Activated B cell treated with CpG ODN at 0.5 μM for 24 hours (primary cell): ENCODE results near the gene PHEX. TPM values are rescaled to one million over a fixed set of nuclear protein-coding genes. Genes with fewer than 3 reads are reported as not detected.

Source experiments
- ATAC-seq: fragments of 200-7000 bp; cut with Tn5 transposase; one replicate; pipeline ENCODE4 v1.10.0; 2021; ENCODE audit warnings: low read depth, mild to moderate bottlenecking, moderate library complexity
- CTCF ChIA-PET: fragments of 350-600 bp; sonication (Branson Sonifier 250); formaldehyde crosslinking; loops from one replicate; lab custom pipeline; 2021; ENCODE audit warnings: antibody characterized with exemption; lab: Charles Lee
- POLR2A ChIA-PET: fragments of 350-600 bp; sonication (Branson Sonifier 250); formaldehyde crosslinking; loops from one replicate; lab custom pipeline; 2021; ENCODE audit warnings: antibody characterized with exemption; lab: Charles Lee
- DNase-seq: peaks from one replicate; pipeline ENCODE4 v3.0.0; 2022
- H3K27ac Mint-ChIP-seq: one replicate; pipeline ENCODE4 v1.8.0; 2020; ENCODE audit warnings: mixed read lengths
- H3K27me3 Mint-ChIP-seq: one replicate; pipeline ENCODE4 v1.8.0; 2021; ENCODE audit warnings: mixed read lengths
- H3K36me3 Mint-ChIP-seq: one replicate; pipeline ENCODE4 v1.8.0; 2021; ENCODE audit warnings: low read depth, mixed read lengths
- H3K4me1 Mint-ChIP-seq: one replicate; pipeline ENCODE4 v1.8.0; 2021; ENCODE audit warnings: mixed read lengths
- H3K4me3 Mint-ChIP-seq: one replicate; pipeline ENCODE4 v1.8.0; 2020; ENCODE audit warnings: mild to moderate bottlenecking, mixed read lengths
- H3K9me3 Mint-ChIP-seq: one replicate; pipeline ENCODE4 v1.8.0; 2020; ENCODE audit warnings: mixed read lengths
- CTCF ChIP-seq: fragments of 200-600 bp; IDR thresholded peaks from one replicate; pipeline ENCODE4 v1.8.0; 2022; ENCODE audit warnings: antibody characterized with exemption, mild to moderate bottlenecking
- intact Hi-C: fragments of 100-400 bp; cut with micrococcal nuclease; formaldehyde crosslinking; loops from one replicate; pipeline ENCODE4 v1.15.1; 2024
- total RNA-seq: library from RNA; stranded (reverse); gene quantifications from 2 replicates; pipeline ENCODE4 v1.2.3, GENCODE V29; 2022

The PHEX gene
- total RNA-seq, 1 donor from 2014 or later, result 0.27 TPM

- CTCF ChIA-PET, result no interaction called here
These were observed 65.0 kb downstream of the PHEX start for GRCh38 chrX:22097012-22097694.

GRCh38 chrX:22105231-22105630 lies 73.1 kb downstream of the PHEX start:
- no peak overlapping the region for H3K4me3 Mint-ChIP-seq
- no peak overlapping the region for H3K27ac Mint-ChIP-seq
- CTCF ChIA-PET, result no interaction called here
- H3K27me3 Mint-ChIP-seq, result no peaks in the 10 kb centered on the region
- no peaks in the 10 kb centered on the region for H3K4me1 Mint-ChIP-seq
- H3K36me3 Mint-ChIP-seq, result no peaks in the 10 kb centered on the region
- DNase-seq (no peak), ATAC-seq (no peak)
- POLR2A ChIA-PET, result no interaction called here
- intact Hi-C loops, result no loop called here
- H3K9me3 Mint-ChIP-seq, result no peaks in the 10 kb centered on the region
- no peak for TF ChIP-seq CTCF

More at GRCh38 chrX:22097012-22097694, 65.0 kb downstream of the PHEX start:
- H3K4me3 Mint-ChIP-seq, result no peak overlapping the region
- intact Hi-C loops, result no loop called here
- no peaks in the 10 kb centered on the region for H3K4me1 Mint-ChIP-seq
- ATAC-seq (no peak), DNase-seq (no peak)
- no peak for TF ChIP-seq CTCF
- peaks cover 2% of the 10 kb centered on the region for H3K27me3 Mint-ChIP-seq
- no peak overlapping the region for H3K27ac Mint-ChIP-seq
- H3K9me3 Mint-ChIP-seq, result no peaks in the 10 kb centered on the region
- POLR2A ChIA-PET, result no interaction called here
- no peaks in the 10 kb centered on the region for H3K36me3 Mint-ChIP-seq

DNA sequence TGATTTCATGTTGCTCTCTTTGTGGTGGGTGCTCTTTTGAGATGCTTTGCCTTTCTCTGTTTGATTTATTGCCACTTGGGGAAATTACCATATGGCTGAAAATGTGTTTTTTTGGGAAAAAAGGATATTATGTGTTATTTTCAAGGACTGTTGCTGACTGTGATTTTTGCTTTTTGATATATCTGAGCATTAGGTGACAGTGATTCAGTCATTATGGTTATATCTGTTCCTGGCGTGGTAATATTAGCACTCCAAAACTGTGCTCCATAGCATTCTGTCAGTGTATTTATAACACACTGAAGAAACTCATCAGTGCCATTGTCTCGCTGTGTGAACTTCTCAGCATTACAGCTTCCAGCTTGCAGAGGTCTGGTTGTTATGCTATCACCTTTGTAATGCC lies 73.8 kb downstream of the PHEX start:
- Mint-ChIP-seq H3K27ac (no peak overlapping the region), H3K4me3 (no peak overlapping the region), H3K27me3 (no peaks in the 10 kb centered on the region), H3K36me3 (no peaks in the 10 kb centered on the region), H3K9me3 (no peaks in the 10 kb centered on the region), H3K4me1 (no peaks in the 10 kb centered on the region)
- intact Hi-C loops, result no loop called here
- ATAC-seq (no peak), DNase-seq (no peak)
- POLR2A ChIA-PET, result no interaction called here
- TF ChIP-seq CTCF, result no peak
- CTCF ChIA-PET, result no interaction called here

DNA sequence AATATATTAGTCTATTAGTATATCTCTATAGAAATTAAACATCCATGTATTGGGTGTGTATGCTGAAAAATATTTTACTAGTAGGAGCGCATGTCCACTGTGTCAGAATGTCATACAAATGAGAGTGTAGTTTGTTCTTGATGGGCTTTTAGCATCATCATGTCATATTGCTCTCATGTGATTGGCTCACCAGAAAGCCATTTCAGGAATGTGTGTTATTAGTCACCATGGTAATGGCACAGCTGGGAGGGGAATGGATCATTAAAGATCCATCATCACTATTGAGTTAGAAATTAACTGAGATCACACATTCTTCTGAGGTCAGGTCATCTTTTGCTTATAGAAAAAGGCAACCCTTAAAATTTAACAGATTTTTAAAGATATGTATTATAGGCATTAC lies 77.3 kb downstream of the PHEX start:
- Mint-ChIP-seq H3K27ac (no peak overlapping the region), H3K27me3 (no peaks in the 10 kb centered on the region), H3K9me3 (no peaks in the 10 kb centered on the region), H3K4me1 (no peaks in the 10 kb centered on the region), H3K4me3 (no peak overlapping the region), H3K36me3 (no peaks in the 10 kb centered on the region)
- intact Hi-C loops, result no loop called here
- CTCF ChIA-PET, result no interaction called here
- no peak for ATAC-seq
- POLR2A ChIA-PET, result no interaction called here
- DNase-seq, result no peak
- no peak for TF ChIP-seq CTCF

- TF ChIP-seq CTCF, result no peak
- H3K4me1 Mint-ChIP-seq, result no peaks in the 10 kb centered on the region
- no peaks in the 10 kb centered on the region for H3K36me3 Mint-ChIP-seq
- DNase-seq (no peak), ATAC-seq (no peak)
- H3K27ac Mint-ChIP-seq, result no peak overlapping the region
- H3K27me3 Mint-ChIP-seq, result no peaks in the 10 kb centered on the region
- H3K9me3 Mint-ChIP-seq, result no peaks in the 10 kb centered on the region
- POLR2A ChIA-PET, result no interaction called here
- CTCF ChIA-PET, result no interaction called here
- intact Hi-C loops, result no loop called here
- no peak overlapping the region for H3K4me3 Mint-ChIP-seq
These were observed 78.8 kb downstream of the PHEX start for GRCh38 chrX:22110729-22111494.
